SKM-1 (cell line): ENCODE measurements around the gene CLECL1.
"Not testable (repeated sequence)": the region's sequence is repeated elsewhere in the genome, so short reads cannot be mapped to it uniquely, and the experiment has no call there.

Experiments
- DNase-seq: peaks from one replicate; lab custom pipeline; 2025; ENCODE audit not compliant: unreplicated experiment; lab: John Stamatoyannopoulos, UW

CLECL1 gene

DNA sequence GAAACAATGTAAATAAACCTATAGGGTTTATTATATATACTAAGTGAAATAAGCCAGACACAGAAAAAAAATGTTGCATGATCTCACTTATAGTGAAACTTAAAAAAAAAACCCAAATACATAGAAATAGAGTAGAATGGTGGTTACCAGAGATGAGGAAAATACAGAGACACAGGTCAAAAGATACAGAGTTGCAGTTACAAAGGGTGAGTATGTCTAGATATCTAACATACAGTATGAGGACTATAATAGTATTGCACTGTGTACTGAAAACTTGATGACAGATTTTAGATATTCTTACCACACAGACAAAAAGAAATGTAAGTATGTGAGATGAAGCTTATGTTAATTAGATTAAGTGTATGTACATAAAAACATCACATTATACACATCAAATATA, 35.3 kb downstream of the CLECL1 start:
- DNase-seq: no peak

DNA sequence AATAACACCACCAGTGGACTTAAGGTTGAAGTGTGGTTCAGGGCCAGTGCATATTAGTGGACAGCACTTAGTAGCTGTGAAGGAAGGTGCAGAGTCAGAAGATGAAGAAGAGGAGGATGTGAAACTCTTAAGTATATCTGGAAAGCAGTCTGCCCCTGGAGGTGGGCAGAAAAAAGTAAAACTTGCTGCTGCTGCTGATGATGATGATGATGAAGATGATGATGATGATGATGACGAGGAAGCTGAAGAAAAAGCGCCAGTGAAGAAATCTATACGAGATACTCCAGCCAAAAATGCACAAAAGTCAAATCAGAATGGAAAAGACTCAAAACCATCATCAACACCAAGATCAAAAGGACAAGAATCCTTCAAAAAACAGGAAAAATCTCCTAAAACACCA, 37.2 kb downstream of the CLECL1 start:
- DNase-seq: not testable (repeated sequence)

DNA sequence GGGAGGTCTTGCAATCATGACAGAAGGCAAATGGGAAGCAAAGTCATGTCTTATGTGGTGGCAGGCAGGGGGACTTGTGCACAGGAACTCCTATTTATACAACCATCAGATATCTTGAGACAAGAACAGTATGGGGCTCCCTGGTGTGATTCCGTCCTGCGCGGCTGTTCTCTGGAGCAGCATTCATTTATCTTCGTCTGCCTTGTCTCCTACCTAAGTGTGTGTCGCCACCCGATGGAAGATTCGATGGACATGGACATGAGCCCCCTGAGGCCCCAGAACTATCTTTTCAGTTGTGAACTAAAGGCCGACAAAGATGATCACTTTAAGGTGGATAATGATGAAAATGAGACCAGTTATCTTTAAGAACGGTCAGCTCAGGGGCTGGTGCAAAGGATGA, 37.7 kb downstream of the CLECL1 start:
- not testable (repeated sequence) for DNase-seq

DNA sequence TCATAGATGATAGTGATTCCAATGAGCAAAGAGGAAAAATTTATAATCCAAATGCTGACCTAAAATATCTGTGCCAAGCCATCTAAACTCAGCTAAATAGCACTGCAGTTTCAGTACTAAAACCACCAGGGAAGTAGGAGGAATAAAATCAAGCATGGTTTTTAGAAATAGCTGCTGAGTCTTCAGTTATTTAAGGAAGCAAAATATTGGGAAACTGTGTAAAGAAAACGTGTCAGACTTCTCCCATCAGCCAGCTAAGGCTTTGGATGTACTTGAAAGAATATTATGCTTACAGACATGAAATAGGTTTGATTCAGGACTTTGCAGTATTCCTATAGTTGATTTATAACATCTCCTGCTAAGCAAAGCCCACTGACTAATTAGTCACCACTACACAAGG, 38.7 kb downstream of the CLECL1 start:
- DNase-seq: no peak

DNA sequence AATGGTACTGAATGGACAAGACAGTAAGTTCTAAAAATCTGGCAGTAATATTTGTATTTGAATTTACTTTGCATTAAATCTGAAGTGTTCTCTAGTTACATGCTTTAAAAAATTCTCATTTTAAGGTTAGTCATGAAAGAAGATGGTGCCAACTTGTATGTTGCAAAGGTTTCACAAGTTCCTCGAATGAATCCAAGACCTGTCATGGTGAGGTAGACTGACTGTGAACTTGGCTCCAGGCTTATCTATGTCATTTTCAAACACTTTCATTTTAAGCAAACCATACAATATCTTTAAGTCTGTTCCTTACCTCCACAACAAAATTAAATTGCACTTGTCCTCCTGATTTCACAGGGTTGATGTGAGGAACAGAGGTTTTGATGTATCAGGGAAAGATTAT, 40.0 kb downstream of the CLECL1 start:
- no peak for DNase-seq

DNA sequence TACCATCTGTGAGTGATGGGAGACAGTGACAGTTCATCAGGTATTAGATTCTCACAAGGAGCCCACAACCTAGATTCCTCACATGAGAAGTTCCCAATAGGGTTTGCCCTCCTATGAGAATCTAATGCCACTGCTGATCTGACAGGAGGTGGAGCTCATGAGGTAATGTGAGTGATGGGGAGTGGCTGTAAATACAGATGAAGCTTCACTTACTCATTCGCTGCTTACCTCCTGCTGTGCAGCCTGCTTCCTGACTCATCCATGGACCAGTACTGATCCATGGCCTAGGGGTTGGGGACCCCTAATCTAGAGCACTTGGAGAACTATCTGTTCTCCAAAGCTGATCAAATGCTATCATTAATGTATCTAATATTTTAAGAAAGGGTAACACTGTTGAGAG, 45.7 kb downstream of the CLECL1 start:
- DNase-seq: no peak

DNA sequence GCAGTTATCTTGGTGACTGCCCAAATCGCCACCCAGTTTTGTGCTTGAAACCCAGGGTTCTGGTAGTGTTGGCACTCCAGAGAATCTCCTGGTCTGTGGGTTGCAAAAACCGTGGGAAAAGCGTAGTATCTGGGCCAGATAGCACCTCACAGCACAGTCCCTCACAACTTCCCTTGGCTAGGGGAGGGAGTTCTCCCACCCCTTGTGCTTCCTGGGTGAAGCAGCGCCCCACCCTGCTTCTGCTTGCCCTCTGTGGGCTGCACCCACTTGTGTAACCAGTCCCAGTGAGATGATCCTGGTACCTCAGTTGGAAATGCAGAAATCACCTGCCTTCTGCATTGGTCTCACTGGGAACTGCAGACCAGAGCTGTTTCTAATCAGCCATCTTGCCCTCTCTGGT, 47.0 kb downstream of the CLECL1 start:
- no peak for DNase-seq

DNA sequence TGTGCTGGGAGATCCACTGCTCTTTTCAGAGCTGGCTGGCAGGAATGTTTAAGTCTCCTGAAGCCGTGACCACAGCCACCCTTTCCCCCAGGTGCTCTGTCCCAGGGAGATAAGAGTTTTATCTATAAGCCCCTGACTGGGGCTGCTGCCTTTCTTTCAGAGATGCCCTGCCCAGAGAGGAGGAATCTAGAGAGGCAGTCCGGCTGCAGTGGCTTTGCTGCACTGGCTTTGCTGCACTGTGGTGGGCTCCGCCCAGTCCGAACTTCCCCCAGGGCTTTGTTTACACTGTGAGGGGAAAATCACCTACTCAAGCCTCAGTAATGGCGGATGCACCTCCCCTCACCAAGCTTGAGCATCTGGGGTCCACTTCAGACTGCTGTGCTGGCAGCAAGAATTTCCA, 47.5 kb downstream of the CLECL1 start:
- not testable (repeated sequence) for DNase-seq

DNA sequence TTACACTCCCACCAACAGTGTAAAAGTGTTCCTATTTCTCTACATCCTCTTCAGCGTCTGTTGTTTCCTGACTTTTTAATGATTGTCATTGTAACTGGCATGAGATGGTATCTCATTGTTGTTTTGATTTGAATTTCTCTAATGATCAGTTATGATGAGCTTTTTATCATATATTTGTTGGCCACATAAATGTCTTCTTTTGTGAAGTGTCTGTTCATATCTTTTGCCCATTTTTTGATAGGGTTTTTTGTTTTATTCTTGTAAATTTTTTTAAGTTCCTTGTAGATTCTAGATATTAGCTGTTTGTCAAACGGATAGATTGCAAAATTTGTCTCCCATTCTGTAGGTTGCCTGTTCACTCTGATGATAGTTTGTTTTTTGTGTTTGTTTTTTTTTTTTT, 49.9 kb downstream of the CLECL1 start:
- not testable (repeated sequence) for DNase-seq

DNA sequence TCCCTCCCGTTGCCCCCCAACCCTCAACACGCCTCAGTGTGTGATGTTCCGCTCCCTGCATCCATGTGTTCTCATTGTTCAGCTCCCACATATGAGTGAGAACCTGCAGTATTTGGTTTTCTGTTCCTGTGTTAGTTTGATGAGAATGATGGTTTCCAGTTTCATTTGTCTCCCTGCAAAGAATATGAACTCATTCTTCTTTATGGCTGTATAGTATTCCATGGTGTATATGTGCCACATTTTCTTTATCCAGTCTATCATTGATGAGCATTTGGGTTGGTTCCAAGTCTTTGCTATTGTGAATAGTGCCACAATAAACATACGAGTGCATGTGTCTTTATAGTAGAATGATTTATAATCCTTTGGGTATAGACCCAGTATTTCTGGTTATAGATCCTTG, 50.4 kb downstream of the CLECL1 start:
- not testable (repeated sequence) for DNase-seq

DNA sequence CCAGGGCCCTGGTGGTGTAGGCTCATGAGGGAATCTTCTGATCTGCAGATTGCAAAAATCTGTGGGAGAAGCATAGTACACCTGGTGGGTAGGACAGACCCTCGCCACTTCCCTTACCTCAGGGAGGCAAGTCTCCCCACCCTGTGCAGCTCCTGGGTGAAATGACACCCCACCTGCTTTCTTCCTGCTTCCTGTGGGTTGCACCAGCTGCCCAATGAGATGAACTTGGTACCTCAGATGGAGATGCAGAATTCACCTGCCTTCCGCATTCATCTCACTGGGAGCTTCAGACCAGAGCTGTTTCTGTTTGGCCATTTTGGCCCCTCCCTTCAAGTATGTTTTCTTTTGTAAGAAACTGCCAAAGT, 58.7 kb downstream of the CLECL1 start:
- no peak for DNase-seq

DNA sequence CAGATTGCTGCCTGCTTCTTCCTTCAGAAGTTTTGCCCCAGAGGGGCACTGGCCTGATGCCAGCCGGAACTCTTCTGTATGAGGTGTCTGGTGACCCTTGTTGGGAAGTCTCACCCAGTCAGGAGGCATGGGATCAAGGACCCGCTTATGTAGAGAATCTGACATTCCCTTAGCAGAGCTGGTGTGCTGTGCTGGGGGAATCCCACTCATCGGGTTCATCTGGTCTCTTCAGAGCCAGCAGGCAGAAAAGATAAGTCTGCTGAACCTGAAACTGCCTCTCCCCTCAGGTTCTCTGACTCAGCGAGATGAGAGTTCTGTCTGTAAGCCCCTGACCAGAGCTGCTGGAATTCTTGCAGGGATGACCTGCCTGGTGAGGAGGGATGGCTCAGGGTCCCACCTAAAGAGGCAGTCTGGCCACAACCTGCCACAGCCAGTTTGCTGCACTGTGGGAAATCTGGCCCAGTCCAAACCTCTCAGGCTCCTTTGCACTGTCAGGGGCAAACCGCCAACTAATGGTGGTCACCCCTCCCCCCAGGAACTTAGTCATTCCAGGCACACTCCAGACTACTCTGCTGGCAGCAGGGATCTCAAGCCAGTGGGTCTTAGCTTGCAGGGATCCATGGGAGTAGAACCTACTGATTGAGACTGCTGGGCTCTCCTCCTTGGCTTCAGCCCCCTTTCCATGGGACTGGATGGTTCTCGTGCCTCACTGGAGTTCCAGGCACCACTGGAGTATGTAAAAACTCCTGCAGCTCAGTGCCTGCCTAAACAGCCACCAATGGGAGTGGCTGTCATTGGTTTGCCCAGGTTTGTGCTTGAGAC, 59.3 kb downstream of the CLECL1 start:
- no peak for DNase-seq
